ENCODE measurements around the gene ABCC5. TPM values are rescaled to one million over a fixed set of nuclear protein-coding genes. Genes with fewer than 3 reads are reported as not detected.

Gene ABCC5
- polyA plus RNA-seq, 1 donor (not counting 4 experiments of a cell fraction or from before 2014, with no cell fraction given): 28.7 TPM

DNA sequence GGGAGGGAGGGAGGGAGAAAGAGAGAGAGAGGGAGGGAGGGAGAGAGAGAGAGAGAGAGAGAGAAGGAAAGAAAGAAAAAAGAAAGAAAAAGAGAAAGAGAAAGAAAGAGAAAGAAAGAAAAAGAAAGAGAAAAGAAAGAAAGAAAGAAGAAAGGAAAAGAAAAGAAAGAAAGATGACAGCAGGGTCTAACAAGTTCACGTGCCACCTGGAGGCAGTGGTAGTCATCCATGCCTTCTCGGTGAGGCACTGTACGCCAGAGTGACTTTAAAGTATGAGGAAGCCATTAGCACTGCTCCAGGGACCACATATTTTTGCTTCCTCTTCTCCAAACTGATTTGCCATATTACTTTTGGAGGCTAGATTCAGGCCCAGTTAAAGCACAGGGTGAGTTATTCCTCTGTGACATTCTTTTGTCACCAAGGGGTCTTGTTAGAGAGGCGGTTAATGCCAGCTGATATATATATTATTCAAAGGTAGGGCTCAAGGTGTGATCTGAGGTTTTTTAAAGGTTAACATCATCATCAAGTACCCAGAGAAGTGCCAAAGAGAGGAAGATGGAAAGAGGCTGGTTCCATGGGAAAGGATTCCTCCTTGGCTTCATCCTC, 13.6 kb upstream of the ABCC5 start, which contains the start of gene HTR3D:
HTR3D (plus strand) TSS at position 556 of the 606 bp plus-strand sequence; CDS start at position 556, 0 bp downstream.
- Histone ChIP-seq H2AFZ (ENCODE audit: control insufficient read depth, low read length) (no peak within 1 kb of the TSS), H3K27me3 (ENCODE audit: control insufficient read depth, extremely low read depth, insufficient read depth, low read length) (no peaks in the 10 kb centered on the region)
- dilution Hi-C loops (cut with MboI; ENCODE audit: extremely low pct_ligation_motif_present, low sequenced_read_pairs): no loop called here

DNA sequence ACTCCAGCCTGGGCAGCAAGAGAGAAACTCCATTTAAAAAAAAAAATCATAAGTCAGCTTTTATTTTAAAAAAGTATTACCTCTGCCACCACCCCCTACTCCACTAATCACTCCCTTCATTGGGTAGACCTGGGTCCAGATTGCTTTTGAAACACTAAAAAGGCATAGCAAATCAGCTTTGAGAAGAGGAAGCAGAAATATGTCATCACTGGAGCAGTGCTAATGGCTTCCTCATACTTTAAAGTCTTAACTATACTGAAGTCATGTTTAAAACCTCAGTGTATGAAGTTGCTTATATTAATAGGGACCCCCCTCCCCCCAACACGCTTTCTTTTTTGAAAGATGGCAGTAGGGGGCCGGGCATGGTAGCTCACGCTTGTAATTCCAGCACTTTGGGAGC, 12.9 kb upstream of the ABCC5 start:
- no peaks in the 10 kb centered on the region for H4K20me1 ChIP-seq (ENCODE audit: control insufficient read depth, extremely low read depth, insufficient read depth, low read length)
- H3K4me3 ChIP-seq (ENCODE audit: control insufficient read depth in 2 of 3, extremely low read depth in 1 of 3, insufficient read depth in 2 of 3, low read depth in 1 of 3, low read length in 3 of 3): no peak overlapping the region
- DNase-seq (ENCODE audit: low read depth, low spot score): no peak
- no peaks in the 10 kb centered on the region for H3K36me3 ChIP-seq (ENCODE audit: control insufficient read depth in 2 of 2, extremely low read depth in 1 of 2, insufficient read depth in 2 of 2, low read length in 2 of 2)
- H3K4me2 ChIP-seq (ENCODE audit: control insufficient read depth, extremely low read depth, insufficient read depth, low read depth, low read length): no peak overlapping the region
- dilution Hi-C loops (cut with MboI; ENCODE audit: extremely low pct_ligation_motif_present, low sequenced_read_pairs): no loop called here
- no peak overlapping the region for H2AFZ ChIP-seq (ENCODE audit: control insufficient read depth, low read length)
- H3K9ac ChIP-seq (ENCODE audit: control insufficient read depth, extremely low read depth, insufficient read depth, low read length): no peak overlapping the region
- no peaks in the 10 kb centered on the region for H3K9me3 ChIP-seq (ENCODE audit: control insufficient read depth, low read depth, low read length)
- no peaks in the 10 kb centered on the region for H3K79me2 ChIP-seq (ENCODE audit: control insufficient read depth, insufficient read depth, low read length)
- no peaks in the 10 kb centered on the region for H3K27me3 ChIP-seq (ENCODE audit: control insufficient read depth, extremely low read depth, insufficient read depth, low read length)
- no peak for TF ChIP-seq EZH2 (IDR thresholded peaks at IDR 0.05; ENCODE audit: low read length)
- TF ChIP-seq CTCF (optimal IDR thresholded peaks at IDR 0.05 in 1 of 3, IDR thresholded peaks at IDR 0.05 in 1 of 3, conservative IDR thresholded peaks at IDR 0.05 in 1 of 3; ENCODE audit: extremely low read depth in 1 of 3, insufficient read depth in 2 of 3, low read length in 3 of 3): no peak
- no peak for FAIRE-seq
- H3K27ac ChIP-seq (ENCODE audit: control insufficient read depth, insufficient read depth, low read length): no peak overlapping the region
- no peaks in the 10 kb centered on the region for H3K9me1 ChIP-seq (ENCODE audit: control insufficient read depth, extremely low read depth, insufficient read depth, low read length)
- H3K4me1 ChIP-seq (ENCODE audit: control insufficient read depth, extremely low read depth, insufficient read depth, low read length): no peaks in the 10 kb centered on the region

More for the DNA sequence above, 13.6 kb upstream of the ABCC5 start, which contains the start of gene HTR3D:
- no peaks in the 10 kb centered on the region for H3K79me2 ChIP-seq (ENCODE audit: control insufficient read depth, insufficient read depth, low read length)
- DNase-seq (ENCODE audit: low read depth, low spot score) (no peak), FAIRE-seq (no peak)
- no peaks in the 10 kb centered on the region for H4K20me1 ChIP-seq (ENCODE audit: control insufficient read depth, extremely low read depth, insufficient read depth, low read length)
- no peak within 1 kb of the TSS for H3K27ac ChIP-seq (ENCODE audit: control insufficient read depth, insufficient read depth, low read length)
- no peak within 1 kb of the TSS for H3K4me3 ChIP-seq (ENCODE audit: control insufficient read depth in 2 of 3, extremely low read depth in 1 of 3, insufficient read depth in 2 of 3, low read depth in 1 of 3, low read length in 3 of 3)
- H3K4me2 ChIP-seq (ENCODE audit: control insufficient read depth, extremely low read depth, insufficient read depth, low read depth, low read length): no peak within 1 kb of the TSS
- no peaks in the 10 kb centered on the region for H3K9me1 ChIP-seq (ENCODE audit: control insufficient read depth, extremely low read depth, insufficient read depth, low read length)
- TF ChIP-seq EZH2 (IDR thresholded peaks at IDR 0.05; ENCODE audit: low read length): no peak
- no peak for TF ChIP-seq CTCF (optimal IDR thresholded peaks at IDR 0.05 in 1 of 3, IDR thresholded peaks at IDR 0.05 in 1 of 3, conservative IDR thresholded peaks at IDR 0.05 in 1 of 3; ENCODE audit: extremely low read depth in 1 of 3, insufficient read depth in 2 of 3, low read length in 3 of 3)
- H3K9ac ChIP-seq (ENCODE audit: control insufficient read depth, extremely low read depth, insufficient read depth, low read length): no peak within 1 kb of the TSS
- no peaks in the 10 kb centered on the region for H3K36me3 ChIP-seq (ENCODE audit: control insufficient read depth in 2 of 2, extremely low read depth in 1 of 2, insufficient read depth in 2 of 2, low read length in 2 of 2)
- H3K4me1 ChIP-seq (ENCODE audit: control insufficient read depth, extremely low read depth, insufficient read depth, low read length): no peaks in the 10 kb centered on the region
- H3K9me3 ChIP-seq (ENCODE audit: control insufficient read depth, low read depth, low read length): no peaks in the 10 kb centered on the region

All from keratinocyte (primary cell).